H9 (cell line): ENCODE data around the gene SMC5. TPM values are rescaled to one million over a fixed set of nuclear protein-coding genes. Genes with fewer than 3 reads are reported as not detected.

Experiments used
- DNase-seq: peaks from one replicate; pipeline ENCODE4 v3.0.0-alpha.2; 2017
- H2AFZ ChIP-seq: one replicate; pipeline ENCODE4 v1.6.1; 2013; ENCODE audit warnings: mild to moderate bottlenecking, low read length, control low read depth, moderate library complexity
- H2AK5ac ChIP-seq: 2 replicates; pipeline ENCODE4 v1.6.1; 2013; ENCODE audit warnings: low read length, control low read depth, mixed read lengths; ENCODE audit not compliant: insufficient read length
- H2BK120ac ChIP-seq: one replicate; pipeline ENCODE4 v1.6.1; 2013; ENCODE audit warnings: low read depth, mild to moderate bottlenecking, low read length, control low read depth, inconsistent platforms; ENCODE audit not compliant: poor library complexity, severe bottlenecking
- H2BK12ac ChIP-seq: 2 replicates; pipeline ENCODE4 v1.6.1; 2013; ENCODE audit warnings: low read length, control low read depth, mixed read lengths, low read depth; ENCODE audit not compliant: insufficient read length
- H2BK15ac ChIP-seq: 2 replicates; pipeline ENCODE4 v1.6.1; 2013; ENCODE audit warnings: low read depth, low read length, control low read depth
- H2BK20ac ChIP-seq: one replicate; pipeline ENCODE4 v1.6.1; 2013; ENCODE audit warnings: low read depth, mild to moderate bottlenecking, low read length, control low read depth, inconsistent platforms; ENCODE audit not compliant: poor library complexity, severe bottlenecking
- H2BK5ac ChIP-seq: 2 replicates; pipeline ENCODE4 v1.6.1; 2013; ENCODE audit warnings: low read length, control low read depth, mixed read lengths; ENCODE audit not compliant: insufficient read length
- H3K14ac ChIP-seq: 2 replicates; pipeline ENCODE4 v1.6.1; 2013; ENCODE audit warnings: low read length, control low read depth; ENCODE audit not compliant: insufficient read depth
- H3K18ac ChIP-seq: 2 replicates; pipeline ENCODE4 v1.6.1; 2013; ENCODE audit warnings: low read depth, mild to moderate bottlenecking, mixed read lengths, low read length, control low read depth; ENCODE audit not compliant: insufficient read length
- H3K23ac ChIP-seq: 2 replicates; pipeline ENCODE4 v1.6.1; 2013; ENCODE audit warnings: low read length, control low read depth, mixed read lengths, low read depth; ENCODE audit not compliant: insufficient read length
- H3K23me2 ChIP-seq: 2 replicates; pipeline ENCODE4 v1.6.1; 2013; ENCODE audit warnings: low read depth, mild to moderate bottlenecking, mixed read lengths, low read length, control low read depth; ENCODE audit not compliant: insufficient read length, poor library complexity, severe bottlenecking
- H3K27ac ChIP-seq: 2 replicates; pipeline ENCODE4 v1.5.1; 2013; ENCODE audit warnings: low read length, control low read depth, mixed read lengths, low read depth; ENCODE audit not compliant: insufficient read length
- H3K27me3 ChIP-seq: 2 replicates; pipeline ENCODE4 v1.6.1; 2013; ENCODE audit warnings: low read length, control low read depth, inconsistent platforms; ENCODE audit not compliant: insufficient read depth
- H3K4ac ChIP-seq: 2 replicates; pipeline ENCODE4 v1.6.1; 2013; ENCODE audit warnings: low read depth, mild to moderate bottlenecking, control low read depth, inconsistent platforms, low read length, moderate library complexity
- H3K4me1 ChIP-seq: 2 replicates; pipeline ENCODE4 v1.6.1; 2013; ENCODE audit warnings: low read length, control low read depth, inconsistent platforms; ENCODE audit not compliant: insufficient read depth
- H3K4me2 ChIP-seq: 2 replicates; pipeline ENCODE4 v1.6.1; 2013; ENCODE audit warnings: low read length, control low read depth, mixed read lengths; ENCODE audit not compliant: insufficient read length, insufficient read depth
- H3K56ac ChIP-seq: 2 replicates; pipeline ENCODE4 v1.6.1; 2013; ENCODE audit warnings: low read depth, mild to moderate bottlenecking, mixed read lengths, low read length, control low read depth; ENCODE audit not compliant: insufficient read length
- H3K79me1 ChIP-seq: 2 replicates; pipeline ENCODE4 v1.6.1; 2013; ENCODE audit warnings: low read depth, mild to moderate bottlenecking, moderate library complexity, low read length, control low read depth, inconsistent platforms; ENCODE audit not compliant: insufficient read depth, poor library complexity, severe bottlenecking
- H3K79me2 ChIP-seq: 2 replicates; pipeline ENCODE4 v1.6.1; 2013; ENCODE audit warnings: low read length, control low read depth, inconsistent platforms; ENCODE audit not compliant: insufficient read depth
- H3K9ac ChIP-seq: 2 replicates; pipeline ENCODE4 v1.6.1; 2013; ENCODE audit warnings: low read length, control low read depth, mixed read lengths; ENCODE audit not compliant: insufficient read length; ENCODE audit errors: extremely low read depth
- H3K9me3 ChIP-seq: one replicate; pipeline ENCODE4 v1.6.1; 2013; ENCODE audit warnings: low read depth, low read length, inconsistent platforms; ENCODE audit not compliant: control insufficient read depth
- H3T11ph ChIP-seq: one replicate; pipeline ENCODE4 v1.6.1; 2013; ENCODE audit warnings: mild to moderate bottlenecking, low read length, control low read depth, inconsistent platforms
- H4K20me1 ChIP-seq: one replicate; pipeline ENCODE4 v1.6.1; 2013; ENCODE audit not compliant: control insufficient read depth, insufficient read length, insufficient read depth
- H4K5ac ChIP-seq: 2 replicates; pipeline ENCODE4 v1.6.1; 2013; ENCODE audit warnings: low read depth, mild to moderate bottlenecking, mixed read lengths, low read length, control low read depth; ENCODE audit not compliant: insufficient read length
- H4K8ac ChIP-seq: replicated peaks from 2 replicates; pipeline ENCODE4 v1.6.1; 2013; ENCODE audit warnings: low read length, control low read depth, mixed read lengths, low read depth; ENCODE audit not compliant: insufficient read length
- H4K91ac ChIP-seq: 2 replicates; pipeline ENCODE4 v1.6.1; 2013; ENCODE audit warnings: low read depth, mild to moderate bottlenecking, moderate library complexity, mixed read lengths, low read length, control low read depth; ENCODE audit not compliant: insufficient read length
- H3K27ac Mint-ChIP-seq, 3 experiments: 2 replicates in 2 of 3; 3 replicates in 1 of 3; pipeline ENCODE4 v1.8.0; 2020 to 2021; ENCODE audit warnings: mixed read lengths in 3 of 3, mild to moderate bottlenecking in 1 of 3, moderate library complexity in 1 of 3
- H3K27me3 Mint-ChIP-seq: 2 replicates; pipeline ENCODE4 v1.8.0; 2021; ENCODE audit warnings: low read depth, mild to moderate bottlenecking, moderate library complexity, mixed read lengths
- H3K36me3 Mint-ChIP-seq, 3 experiments: 2 replicates in 2 of 3; 3 replicates in 1 of 3; pipeline ENCODE4 v1.8.0; 2020 to 2021; ENCODE audit warnings: low read depth in 3 of 3, mixed read lengths in 3 of 3; ENCODE audit not compliant: insufficient read depth in 1 of 3
- H3K4me1 Mint-ChIP-seq, 2 experiments: 2 replicates each; pipeline ENCODE4 v1.8.0; 2020; ENCODE audit warnings: mixed read lengths in 2 of 2
- H3K4me3 Mint-ChIP-seq, 2 experiments: 2 replicates in 1 of 2; 3 replicates in 1 of 2; pipeline ENCODE4 v1.8.0; 2020 to 2021; ENCODE audit warnings: mild to moderate bottlenecking in 2 of 2, mixed read lengths in 2 of 2, moderate library complexity in 1 of 2
- H3K9me3 Mint-ChIP-seq, 2 experiments: 2 replicates in 1 of 2; 3 replicates in 1 of 2; pipeline ENCODE4 v1.8.0; 2020; ENCODE audit warnings: mild to moderate bottlenecking in 2 of 2, mixed read lengths in 2 of 2, moderate library complexity in 1 of 2
- CTCF ChIP-seq: fragments of 200-600 bp; sonication (generic); conservative IDR thresholded peaks from 3 replicates; pipeline ENCODE4 v1.8.0; 2021; ENCODE audit warnings: antibody characterized with exemption, mild to moderate bottlenecking
- WGBS: extraction: QIAGEN DNeasy Blood & Tissue Kit; methylation state at CpG from one replicate; pipeline ENCODE4 v1.1.7; 2013; ENCODE audit warnings: missing lambda C conversion rate, low lambda C conversion rate, mixed read lengths; ENCODE audit not compliant: insufficient read length; ENCODE audit errors: extremely low coverage; 5-methylcytosine and 5-hydroxymethylcytosine counted together
- total RNA-seq: library from RNA; stranded (reverse); gene quantifications from 2 replicates; pipeline ENCODE4 v1.2.1, GENCODE V29; 2021

SMC5 gene
- total RNA-seq, 1 experiment from 2014 or later = 29.6 TPM

- H3K9me3 Mint-ChIP-seq = no peaks in the 10 kb centered on the region
- Histone ChIP-seq H2BK5ac (no peak overlapping the region), H2AK5ac (no peak overlapping the region), H3K18ac (no peak overlapping the region), H3K9ac (no peak overlapping the region), H4K91ac (no peak overlapping the region), H2BK15ac (no peak overlapping the region), H3K27ac (no peak overlapping the region), H2BK12ac (no peak overlapping the region), H3K23ac (no peak overlapping the region), H3K4me1 (no peaks in the 10 kb centered on the region), H3K23me2 (peaks cover 4% of the 10 kb centered on the region), H2BK20ac (no peak overlapping the region), H3K56ac (no peak overlapping the region), H3K79me2 (peaks cover 19% of the 10 kb centered on the region; the same call in 1 of the 2 replicates), H3K4ac (no peak overlapping the region), H2BK120ac (no peak overlapping the region), H4K8ac (no peak overlapping the region), H4K5ac (no peak overlapping the region), H3K9me3 (no peaks in the 10 kb centered on the region), H3K79me1 (peaks cover 9% of the 10 kb centered on the region), H2AFZ (no peak overlapping the region), H3K27me3 (no peaks in the 10 kb centered on the region), H3K14ac (no peak overlapping the region), H4K20me1 (no peaks in the 10 kb centered on the region), H3K4me2 (peak overlapping the region; percentile 92), H3T11ph (no peak overlapping the region)
- H3K4me1 Mint-ChIP-seq = peaks cover 45 to 50% of the 10 kb centered on the region in 2 experiments
- TF ChIP-seq CTCF = no peak
- DNase-seq = no peak
- H3K36me3 Mint-ChIP-seq = peaks cover 20 to 29% (median 28%) of the 10 kb centered on the region in 3 experiments
- H3K4me3 Mint-ChIP-seq = peak overlapping the region; percentile 89 to 97
- peaks cover 2% of the 10 kb centered on the region; the same call in 1 of the 2 replicates for H3K27me3 Mint-ChIP-seq
- H3K27ac Mint-ChIP-seq = no peak overlapping the region
- no CpG with 5 or more reads among the region's 30 CpGs for WGBS
Observed at GRCh38 chr9:70260007-70260443, 1.2 kb downstream of the SMC5 start.
